GM18505 (cell line): Measurements from ENCODE around the gene EIF4A3.
"Not testable (repeated sequence)": the region's sequence is repeated elsewhere in the genome, so short reads cannot be mapped to it uniquely, and the experiment has no call there.

Source experiments
- ATAC-seq: cut with Tn5 transposase; IDR thresholded peaks from one replicate; pipeline ENCODE4 v1.9.1; 2021; ENCODE audit not compliant: unreplicated experiment
- POLR2A ChIP-seq: IDR thresholded peaks from 4 replicates; pipeline ENCODE4 v1.6.1; 2011; ENCODE audit warnings: borderline replicate concordance; ENCODE audit not compliant: insufficient read depth, insufficient read length; ENCODE audit errors: extremely low read depth

The EIF4A3 gene

GRCh38 chr17:80160536-80160935, 13.6 kb upstream of the EIF4A3 start:
- TF ChIP-seq POLR2A = no peak
- no peak for ATAC-seq

- no peak for TF ChIP-seq POLR2A
- ATAC-seq = no peak
Observed at GRCh38 chr17:80158846-80159245, 11.9 kb upstream of the EIF4A3 start.

GRCh38 chr17:80155600-80155999, 8.7 kb upstream of the EIF4A3 start:
- ATAC-seq = not testable (repeated sequence)

- TF ChIP-seq POLR2A = no peak
- ATAC-seq = no peak
Observed at GRCh38 chr17:80154166-80154565, 7.2 kb upstream of the EIF4A3 start.

GRCh38 chr17:80153004-80153403, 6.1 kb upstream of the EIF4A3 start:
- no peak for TF ChIP-seq POLR2A
- peak; percentile 52 for ATAC-seq

GRCh38 chr17:80152081-80152702, 5.3 kb upstream of the EIF4A3 start:
- no peak for ATAC-seq
- no peak for TF ChIP-seq POLR2A

GRCh38 chr17:80151333-80151732, 4.4 kb upstream of the EIF4A3 start:
- no peak for ATAC-seq
- TF ChIP-seq POLR2A = no peak

GRCh38 chr17:80146121-80147034, 550 bp downstream of the EIF4A3 start:
- ATAC-seq = peak; percentile 10
- no peak for TF ChIP-seq POLR2A

- TF ChIP-seq POLR2A = no peak
- no peak for ATAC-seq
Observed at GRCh38 chr17:80145076-80146075, 1.6 kb downstream of the EIF4A3 start.

- TF ChIP-seq POLR2A = no peak
- no peak for ATAC-seq
Observed at GRCh38 chr17:80142929-80143328, 4.0 kb downstream of the EIF4A3 start.

- ATAC-seq = no peak
Observed at GRCh38 chr17:80141463-80142165, 5.3 kb downstream of the EIF4A3 start.

GRCh38 chr17:80138856-80139426, 8.0 kb downstream of the EIF4A3 start:
- no peak for ATAC-seq

More at GRCh38 chr17:80141463-80142165, 5.3 kb downstream of the EIF4A3 start:
- TF ChIP-seq POLR2A = no peak

More at GRCh38 chr17:80138856-80139426, 8.0 kb downstream of the EIF4A3 start:
- no peak for TF ChIP-seq POLR2A
